PC-3 (cell line): Measurements from ENCODE around the gene DLEC1.

ENCODE experiments used
- CTCF ChIP-seq: fragments of 300-600 bp; sonication (generic); conservative IDR thresholded peaks from 2 replicates; pipeline ENCODE4 v1.5.1; 2017; ENCODE audit warnings: antibody characterized with exemption, low read depth, mild to moderate bottlenecking, low read length
- EZH2 ChIP-seq: fragments of 300-600 bp; sonication (generic); IDR thresholded peaks from one replicate; pipeline ENCODE4 v1.6.1; 2017; ENCODE audit warnings: antibody characterized with exemption, mild to moderate bottlenecking, low read length; ENCODE audit not compliant: unreplicated experiment
- EZH2phosphoT487 ChIP-seq: fragments of 300-600 bp; sonication (generic); IDR thresholded peaks from 2 replicates; pipeline ENCODE4 v1.6.1; 2018; ENCODE audit warnings: mild to moderate bottlenecking, antibody characterized with exemption, low read length, borderline replicate concordance

- no peak for TF ChIP-seq CTCF
- TF ChIP-seq EZH2 = no peak
- no peak for TF ChIP-seq EZH2phosphoT487
Measured at GRCh38 chr3:38036906-38037305, 2.1 kb upstream of the DLEC1 start.
